Keratinocyte (primary cell): ENCODE data around the gene GDPD4. TPM values are rescaled to one million over a fixed set of nuclear protein-coding genes. Genes with fewer than 3 reads are reported as not detected.

Experiments used
- DNase-seq: peaks from one replicate; pipeline ENCODE4 v3.0.0-alpha.2; 2011; ENCODE audit warnings: low read depth, missing footprints, low spot score
- FAIRE-seq: peaks from 2 replicates; lab custom pipeline; 2011; peaks lifted over from hg19 to GRCh38; lab: Jason Lieb, UNC
- H2AFZ ChIP-seq: 2 replicates; pipeline ENCODE4 v1.6.0; 2012; ENCODE audit warnings: low read length, control low read depth, inconsistent platforms; ENCODE audit not compliant: control insufficient read depth
- H3K27ac ChIP-seq: 2 replicates; pipeline ENCODE4 v1.5.1; 2011; ENCODE audit warnings: low read length; ENCODE audit not compliant: control insufficient read depth, insufficient read depth
- H3K27me3 ChIP-seq: 3 replicates; pipeline ENCODE4 v1.6.0; 2011; ENCODE audit warnings: low read length; ENCODE audit not compliant: control insufficient read depth, insufficient read depth; ENCODE audit errors: extremely low read depth
- H3K36me3 ChIP-seq, 2 experiments: 2 replicates in 1 of 2; 3 replicates in 1 of 2; pipeline ENCODE4 v1.5.1; 2011; ENCODE audit warnings: low read length in 2 of 2, mild to moderate bottlenecking in 1 of 2; ENCODE audit not compliant: control insufficient read depth in 2 of 2, insufficient read depth in 2 of 2; ENCODE audit errors: extremely low read depth in 1 of 2
- H3K4me1 ChIP-seq: 3 replicates; pipeline ENCODE4 v1.5.1; 2011; ENCODE audit warnings: low read length; ENCODE audit not compliant: control insufficient read depth, insufficient read depth; ENCODE audit errors: extremely low read depth
- H3K4me2 ChIP-seq: 3 replicates; pipeline ENCODE4 v1.6.0; 2011; ENCODE audit warnings: low read depth, low read length; ENCODE audit not compliant: control insufficient read depth, insufficient read depth; ENCODE audit errors: extremely low read depth
- H3K4me3 ChIP-seq, 3 experiments: fragments of 200-600 bp in 1 of 3; sonication (generic) in 1 of 3; 2 replicates in 2 of 3; 3 replicates in 1 of 3; pipeline ENCODE4 v1.5.1; 2011 to 2016; ENCODE audit warnings: low read length in 3 of 3, mild to moderate bottlenecking in 3 of 3, control low read depth in 2 of 3, inconsistent platforms in 1 of 3, low read depth in 1 of 3, mixed read lengths in 1 of 3, mixed run types in 1 of 3, moderate library complexity in 1 of 3; ENCODE audit not compliant: control insufficient read depth in 2 of 3, insufficient read depth in 2 of 3; ENCODE audit errors: extremely low read depth in 1 of 3
- H3K79me2 ChIP-seq: 2 replicates; pipeline ENCODE4 v1.6.0; 2012; ENCODE audit warnings: low read length; ENCODE audit not compliant: control insufficient read depth, insufficient read depth
- H3K9ac ChIP-seq: 3 replicates; pipeline ENCODE4 v1.6.0; 2011; ENCODE audit warnings: low read length; ENCODE audit not compliant: control insufficient read depth, insufficient read depth; ENCODE audit errors: extremely low read depth
- H3K9me1 ChIP-seq: 3 replicates; pipeline ENCODE4 v1.6.0; 2011; ENCODE audit warnings: low read length; ENCODE audit not compliant: control insufficient read depth, insufficient read depth; ENCODE audit errors: extremely low read depth
- H3K9me3 ChIP-seq: 2 replicates; pipeline ENCODE4 v1.5.1; 2012; ENCODE audit warnings: low read depth, low read length; ENCODE audit not compliant: control insufficient read depth
- H4K20me1 ChIP-seq: 3 replicates; pipeline ENCODE4 v1.6.0; 2011; ENCODE audit warnings: low read length; ENCODE audit not compliant: control insufficient read depth, insufficient read depth; ENCODE audit errors: extremely low read depth
- CTCF ChIP-seq, 3 experiments: IDR thresholded peaks in 1 of 3; conservative IDR thresholded peaks in 1 of 3; optimal IDR thresholded peaks in 1 of 3; 2 replicates in 2 of 3; 3 replicates in 1 of 3; pipeline versions ENCODE3 to v1.5.1; 2011; ENCODE audit warnings: low read length in 3 of 3, mild to moderate bottlenecking in 3 of 3, moderate library complexity in 2 of 3, control low read depth in 1 of 3, inconsistent platforms in 1 of 3; ENCODE audit not compliant: insufficient read depth in 2 of 3; ENCODE audit errors: extremely low read depth in 1 of 3
- EZH2 ChIP-seq: IDR thresholded peaks from one replicate; pipeline ENCODE4 v1.6.1; 2012; ENCODE audit warnings: inconsistent platforms, mild to moderate bottlenecking, low read length, moderate library complexity
- dilution Hi-C: fragments of 300-500 bp; cut with MboI; formaldehyde crosslinking; loops from one replicate; pipeline ENCODE4 v1.7.0; 2020; ENCODE audit warnings: low sequenced_read_pairs; ENCODE audit not compliant: extremely low pct_ligation_motif_present
- polyA plus RNA-seq, 5 experiments: library from polyadenylated mRNA; depleted of rRNA in 3 of 5; stranded (reverse) in 3 of 5; stranded (forward) in 1 of 5; unstranded in 1 of 5; fragments of >200 nt; gene quantifications; 1 replicate in 1 of 5; 2 replicates in 3 of 5; 3 replicates in 1 of 5; pipeline versions ENCODE4 v1.2.1 to v1.2.3, GENCODE V29; 2011 to 2012; ENCODE audit warnings: missing spikeins in 2 of 5, low read depth in 1 of 5, low replicate concordance in 1 of 5

Gene GDPD4
- polyA plus RNA-seq, 1 donor (not counting 4 experiments of a cell fraction or from before 2014, with no cell fraction given) = not detected

- Histone ChIP-seq H3K36me3 (no peaks in the 10 kb centered on the region), H3K9ac (no peak overlapping the region), H3K9me1 (no peaks in the 10 kb centered on the region), H3K79me2 (no peaks in the 10 kb centered on the region), H3K27me3 (no peaks in the 10 kb centered on the region), H3K4me3 (no peak overlapping the region), H4K20me1 (no peaks in the 10 kb centered on the region), H2AFZ (no peak overlapping the region), H3K4me1 (no peaks in the 10 kb centered on the region), H3K9me3 (no peaks in the 10 kb centered on the region), H3K27ac (no peak overlapping the region), H3K4me2 (no peak overlapping the region)
- no peak for FAIRE-seq
- dilution Hi-C loops = no loop called here
- TF ChIP-seq CTCF (optimal IDR thresholded peaks at IDR 0.05 in 1 of 3, IDR thresholded peaks at IDR 0.05 in 1 of 3, conservative IDR thresholded peaks at IDR 0.05 in 1 of 3; ENCODE audit: extremely low read depth in 1 of 3, insufficient read depth in 2 of 3, low read length in 3 of 3) (no peak), EZH2 (no peak)
- DNase-seq = no peak
These were observed 90.4 kb downstream of the GDPD4 start for GRCh38 chr11:77211040-77211451.

GRCh38 chr11:77209663-77210062 lies 91.8 kb downstream of the GDPD4 start:
- no peaks in the 10 kb centered on the region for H3K79me2 ChIP-seq
- TF ChIP-seq CTCF (optimal IDR thresholded peaks at IDR 0.05 in 1 of 3, IDR thresholded peaks at IDR 0.05 in 1 of 3, conservative IDR thresholded peaks at IDR 0.05 in 1 of 3; ENCODE audit: extremely low read depth in 1 of 3, insufficient read depth in 2 of 3, low read length in 3 of 3) = no peak
- no peak for TF ChIP-seq EZH2
- H3K27ac ChIP-seq = no peak overlapping the region
- H2AFZ ChIP-seq = no peak overlapping the region
- dilution Hi-C loops = no loop called here
- H3K9me3 ChIP-seq = no peaks in the 10 kb centered on the region
- H3K36me3 ChIP-seq = no peaks in the 10 kb centered on the region
- no peak overlapping the region for H3K4me3 ChIP-seq
- H4K20me1 ChIP-seq = no peaks in the 10 kb centered on the region
- H3K9me1 ChIP-seq = no peaks in the 10 kb centered on the region
- FAIRE-seq (no peak), DNase-seq (no peak)
- no peaks in the 10 kb centered on the region for H3K4me1 ChIP-seq
- H3K9ac ChIP-seq = no peak overlapping the region
- H3K27me3 ChIP-seq = no peaks in the 10 kb centered on the region
- no peak overlapping the region for H3K4me2 ChIP-seq
